ENCODE measurements around the gene EIF5B. TPM values are rescaled to one million over a fixed set of nuclear protein-coding genes. Genes with fewer than 3 reads are reported as not detected.

Gene EIF5B
- polyA plus RNA-seq, 3 donors: 16.5 to 31.9 (median 25.3) TPM

GRCh38 chr2:99436874-99437273 is 99.7 kb downstream of the EIF5B start:
- no peak overlapping the region for H3K27ac ChIP-seq (ENCODE audit: low read depth, low read length)
- WGBS, 3 donors: 97 to 99% (median 98%) methylated on average over 10 of the region's 10 CpGs

GRCh38 chr2:99439971-99440505 is 102.8 kb downstream of the EIF5B start:
- no peak overlapping the region for H3K27ac ChIP-seq (ENCODE audit: low read depth, low read length)
- 77 to 83% (median 79%) methylated on average over 4 of the region's 4 CpGs for WGBS, 3 donors

GRCh38 chr2:99442837-99443236 is 105.6 kb downstream of the EIF5B start:
- WGBS, 3 donors: 71 to 74% (median 73%) methylated on average over 1 of the region's 1 CpG
- no peak overlapping the region for H3K27ac ChIP-seq (ENCODE audit: low read depth, low read length)

- H3K27ac ChIP-seq (ENCODE audit: low read depth, low read length): no peak overlapping the region
- 85 to 92% (median 88%) methylated on average over 2 of the region's 2 CpGs for WGBS, 3 donors
Measured at GRCh38 chr2:99444222-99444621, 107.0 kb downstream of the EIF5B start.

GRCh38 chr2:99445065-99445464 is 107.9 kb downstream of the EIF5B start:
- 61 to 82% (median 78%) methylated on average over 4 of the region's 4 CpGs for WGBS, 3 donors
- no peak overlapping the region for H3K27ac ChIP-seq (ENCODE audit: low read depth, low read length)

GRCh38 chr2:99448556-99448955 is 111.4 kb downstream of the EIF5B start:
- WGBS, 3 donors: 74 to 85% (median 76%) methylated on average over 2 of the region's 2 CpGs
- no peak overlapping the region for H3K27ac ChIP-seq (ENCODE audit: low read depth, low read length)

GRCh38 chr2:99450199-99450598 is 113.0 kb downstream of the EIF5B start:
- WGBS, 3 donors: 90 to 96% (median 95%) methylated on average over 1 of the region's 1 CpG
- H3K27ac ChIP-seq (ENCODE audit: low read depth, low read length): no peak overlapping the region

Other genes with a start within 250 kb of the EIF5B start
- 1 to 10 TPM in 1 of 3 donors, under 1 TPM in 1, not detected in 1; 0.76 to 1.8 TPM for gene C2orf15, start 195.7 kb upstream of the EIF5B start, polyA plus RNA-seq
- 1 to 10 TPM in 2 of 3 donors, under 1 TPM in 1; 0.79 to 8.1 (median 3.4) TPM for gene TSGA10, start 182.4 kb upstream of the EIF5B start, polyA plus RNA-seq
- gene LIPT1, start 182.4 kb upstream of the EIF5B start, polyA plus RNA-seq: 10 to 100 TPM in 1 of 3 donors, 1 to 10 TPM in 2; 4.3 to 10.9 (median 8.1) TPM
- gene MITD1, start 156.3 kb upstream of the EIF5B start, polyA plus RNA-seq: 10 to 100 TPM; 13.9 to 43.4 (median 19.8) TPM
- 10 to 100 TPM; 11.5 to 21.7 (median 17.8) TPM for gene MRPL30, start 156.2 kb upstream of the EIF5B start, polyA plus RNA-seq
- not detected for gene LYG2, start 81.7 kb upstream of the EIF5B start, polyA plus RNA-seq
- 1 to 10 TPM in 1 of 3 donors, under 1 TPM in 2; 0.59 to 2.9 (median 0.65) TPM for gene LYG1, start 36.2 kb upstream of the EIF5B start, polyA plus RNA-seq
- 10 to 100 TPM in 2 of 3 donors, 1 to 10 TPM in 1; 8.5 to 28.8 (median 20.0) TPM for gene TXNDC9, start 1.1 kb upstream of the EIF5B start, polyA plus RNA-seq
- 10 to 100 TPM in 2 of 3 donors, 1 to 10 TPM in 1; 5.9 to 18.5 (median 11.8) TPM for gene REV1, start 152.6 kb downstream of the EIF5B start, polyA plus RNA-seq

Data from adipose tissue (tissue), 3 donors.